SW 1271 (cell line): Measurements from ENCODE around the gene CCNH.

Source experiments
- DNase-seq, 2 experiments: peaks; one replicate each; lab custom pipeline; 2025; lab: John Stamatoyannopoulos, UW

The CCNH gene

GRCh38 chr5:87403409-87403808, 9.3 kb downstream of the CCNH start:
- DNase-seq, result no peak

- DNase-seq, result no peak
Observed at GRCh38 chr5:87401626-87402025, 11.1 kb downstream of the CCNH start.

GRCh38 chr5:87400305-87400899, 12.3 kb downstream of the CCNH start:
- DNase-seq, result peak; percentile 29 to 82

GRCh38 chr5:87399720-87400119, 13.0 kb downstream of the CCNH start:
- no peak for DNase-seq

GRCh38 chr5:87398981-87399614, 13.6 kb downstream of the CCNH start:
- no peak for DNase-seq

- DNase-seq, result peak in 1 of 2 experiments; percentile 30
Observed at GRCh38 chr5:87394411-87395165, 18.1 kb downstream of the CCNH start.

GRCh38 chr5:87393331-87393730, 19.4 kb downstream of the CCNH start:
- DNase-seq, result peak; percentile 57 to 92

- DNase-seq, result no peak
Observed at GRCh38 chr5:87392801-87393200, 19.9 kb downstream of the CCNH start.

- DNase-seq, result no peak
Observed at GRCh38 chr5:87392170-87392569, 20.6 kb downstream of the CCNH start.

GRCh38 chr5:87390576-87391199, 22.0 kb downstream of the CCNH start:
- no peak for DNase-seq

- DNase-seq, result no peak
Observed at GRCh38 chr5:87390075-87390474, 22.7 kb downstream of the CCNH start.

- DNase-seq, result no peak
Observed at GRCh38 chr5:87389296-87390034, 23.3 kb downstream of the CCNH start.

GRCh38 chr5:87388129-87388528, 24.6 kb downstream of the CCNH start:
- no peak for DNase-seq

GRCh38 chr5:87385802-87386201, 26.9 kb downstream of the CCNH start:
- no peak for DNase-seq

- DNase-seq, result peak in 1 of 2 experiments; percentile 20
Observed at GRCh38 chr5:87383216-87383615, 29.5 kb downstream of the CCNH start.

- no peak for DNase-seq
Observed at GRCh38 chr5:87382224-87382623, 30.5 kb downstream of the CCNH start.

- no peak for DNase-seq
Observed at GRCh38 chr5:87372705-87373104, 40.0 kb downstream of the CCNH start.

GRCh38 chr5:87369431-87369830, 43.3 kb downstream of the CCNH start:
- DNase-seq, result no peak

GRCh38 chr5:87368601-87369000, 44.1 kb downstream of the CCNH start:
- no peak for DNase-seq

- DNase-seq, result no peak
Observed at GRCh38 chr5:87367243-87367642, 45.5 kb downstream of the CCNH start.

- no peak for DNase-seq
Observed at GRCh38 chr5:87361536-87362213, 51.1 kb downstream of the CCNH start.
